ENCODE data around the gene MS4A18.

- TF ChIP-seq POLR2A (IDR thresholded peaks at IDR 0.05; ENCODE audit: low read depth, low read length) (no peak), EZH2 (IDR thresholded peaks at IDR 0.05; ENCODE audit: borderline replicate concordance, low read depth, low read length, severe bottlenecking) (no peak), CTCF (IDR thresholded peaks at IDR 0.05; ENCODE audit: extremely low read depth in 1 of 2, insufficient read depth in 1 of 2, low read depth in 1 of 2, low read length in 2 of 2) (no peak), MAX (IDR thresholded peaks at IDR 0.05; ENCODE audit: insufficient read depth, insufficient read length) (no peak)
Measured at GRCh38 chr11:60772666-60773065, 48.1 kb downstream of the MS4A18 start.

Data from endothelial cell of umbilical vein (primary cell).